ENCODE data around the gene OR9G4.

OR9G4 gene

GRCh38 chr11:56748597-56748996, at the start of gene OR9G4:
Gene OR9G4, minus strand, starts transcription at chr11:56748697. Its CDS starts 4,931 bp downstream, at chr11:56743766.
- DNase-seq (ENCODE audit: low spot score), result no peak
- no peak for FAIRE-seq

- peak; percentile 66 for FAIRE-seq
- peak; percentile 11 for DNase-seq (ENCODE audit: low spot score)
Observed at GRCh38 chr11:56783448-56784041, 35.0 kb upstream of the OR9G4 start.

- FAIRE-seq, result no peak
- DNase-seq (ENCODE audit: low spot score), result no peak
Observed at GRCh38 chr11:56782167-56782847, 33.8 kb upstream of the OR9G4 start.

GRCh38 chr11:56776809-56777208, 28.3 kb upstream of the OR9G4 start:
- DNase-seq (ENCODE audit: low spot score), result no peak
- FAIRE-seq, result no peak

- DNase-seq (ENCODE audit: low spot score) (no peak), FAIRE-seq (no peak)
Observed at GRCh38 chr11:56764976-56765375, 16.5 kb upstream of the OR9G4 start.

GRCh38 chr11:56751480-56751879, 3.0 kb upstream of the OR9G4 start:
- no peak for DNase-seq (ENCODE audit: low spot score)
- no peak for FAIRE-seq

GRCh38 chr11:56750190-56750589, 1.7 kb upstream of the OR9G4 start:
- FAIRE-seq (no peak), DNase-seq (ENCODE audit: low spot score) (no peak)

GRCh38 chr11:56740886-56741285, 7.6 kb downstream of the OR9G4 start:
- DNase-seq (ENCODE audit: low spot score), result no peak
- FAIRE-seq, result no peak

- FAIRE-seq (no peak), DNase-seq (ENCODE audit: low spot score) (no peak)
Observed at GRCh38 chr11:56740107-56740506, 8.4 kb downstream of the OR9G4 start.

GRCh38 chr11:56720513-56720912, 28.0 kb downstream of the OR9G4 start:
- FAIRE-seq, result no peak
- no peak for DNase-seq (ENCODE audit: low spot score)

- no peak for DNase-seq (ENCODE audit: low spot score)
Observed at GRCh38 chr11:56716379-56716854, 32.1 kb downstream of the OR9G4 start.

GRCh38 chr11:56714206-56714605, 34.3 kb downstream of the OR9G4 start:
- FAIRE-seq (no peak), DNase-seq (ENCODE audit: low spot score) (no peak)

More at GRCh38 chr11:56716379-56716854, 32.1 kb downstream of the OR9G4 start:
- no peak for FAIRE-seq

GRCh38 chr11:56706486-56706885, 42.0 kb downstream of the OR9G4 start:
- FAIRE-seq (no peak), DNase-seq (ENCODE audit: low spot score) (no peak)

- FAIRE-seq (no peak), DNase-seq (ENCODE audit: low spot score) (no peak)
Observed at GRCh38 chr11:56705784-56706396, 42.6 kb downstream of the OR9G4 start.

- FAIRE-seq (no peak), DNase-seq (ENCODE audit: low spot score) (no peak)
Observed at GRCh38 chr11:56700914-56701485, 47.5 kb downstream of the OR9G4 start.

GRCh38 chr11:56700242-56700913, 48.1 kb downstream of the OR9G4 start:
- no peak for DNase-seq (ENCODE audit: low spot score)
- no peak for FAIRE-seq

- DNase-seq (ENCODE audit: low spot score), result no peak
- FAIRE-seq, result no peak
Observed at GRCh38 chr11:56698795-56699194, 49.7 kb downstream of the OR9G4 start, which contains the start of gene OR9G1. Gene OR9G1, plus strand, starts transcription at chr11:56699095. Its CDS starts 1,293 bp downstream, at chr11:56700388.

GRCh38 chr11:56693428-56693827, 55.1 kb downstream of the OR9G4 start:
- FAIRE-seq, result no peak
- no peak for DNase-seq (ENCODE audit: low spot score)
